HepG2 (cell line): ENCODE measurements around the gene PXMP4. TPM values are rescaled to one million over a fixed set of nuclear protein-coding genes. Genes with fewer than 3 reads are reported as not detected.

Experiments used
- AGO1 ChIP-seq: fragments of 200-400 bp; formaldehyde crosslinking; IDR thresholded peaks from 2 replicates; pipeline ENCODE4 v1.6.1; 2017; ENCODE audit warnings: mild to moderate bottlenecking, low read depth, low read length, moderate library complexity; ENCODE audit not compliant: poor library complexity, severe bottlenecking
- E2F2 ChIP-seq: sonication (generic); formaldehyde crosslinking; IDR thresholded peaks from 2 replicates; pipeline ENCODE4 v1.4.0; 2020; ENCODE audit warnings: missing genetic modification reagents, borderline replicate concordance
- FOXA1 ChIP-seq, 2 experiments: fragments of 450-650 bp in 1 of 2; sonication (generic) in 1 of 2; formaldehyde crosslinking in 1 of 2; IDR thresholded peaks; 2 replicates each; pipeline versions ENCODE4 v1.4.0 to v1.6.1; 2016 to 2020; ENCODE audit warnings: missing genetic modification reagents in 1 of 2
- GABPB1 ChIP-seq: IDR thresholded peaks from 2 replicates; pipeline ENCODE4 v1.6.1; 2016; ENCODE audit warnings: mild to moderate bottlenecking, missing genetic modification reagents, moderate library complexity, missing compliant biosample characterization
- HDAC2 ChIP-seq: sonication (generic); formaldehyde crosslinking; IDR thresholded peaks from 2 replicates; pipeline ENCODE4 v1.4.0; 2020; ENCODE audit warnings: missing genetic modification reagents
- JUNB ChIP-seq: sonication (generic); formaldehyde crosslinking; IDR thresholded peaks from 2 replicates; pipeline ENCODE4 v1.8.0; 2022; ENCODE audit warnings: missing genetic modification reagents, mild to moderate bottlenecking, borderline replicate concordance
- KAT8 ChIP-seq: IDR thresholded peaks from 2 replicates; pipeline ENCODE4 v1.6.1; 2016; ENCODE audit warnings: missing genetic modification reagents, missing compliant biosample characterization
- KDM6A ChIP-seq: IDR thresholded peaks from 2 replicates; pipeline ENCODE4 v1.6.1; 2016; ENCODE audit warnings: low read depth
- KLF16 ChIP-seq, 2 experiments: sonication (generic) in 1 of 2; formaldehyde crosslinking in 1 of 2; IDR thresholded peaks; 2 replicates each; pipeline versions ENCODE4 v1.6.1 to v1.8.0; 2016 to 2023; ENCODE audit warnings: missing genetic modification reagents in 2 of 2, missing compliant biosample characterization in 1 of 2
- KMT2A ChIP-seq: sonication (generic); formaldehyde crosslinking; IDR thresholded peaks from 2 replicates; pipeline ENCODE4 v1.4.0; 2020; ENCODE audit warnings: missing genetic modification reagents
- NCOA5 ChIP-seq: sonication (generic); formaldehyde crosslinking; IDR thresholded peaks from 2 replicates; pipeline ENCODE4 v1.4.0; 2020; ENCODE audit warnings: missing genetic modification reagents
- NR2C2 ChIP-seq: sonication (generic); formaldehyde crosslinking; IDR thresholded peaks from 2 replicates; pipeline ENCODE4 v1.4.0; 2020; ENCODE audit warnings: missing genetic modification reagents, mild to moderate bottlenecking, moderate library complexity, borderline replicate concordance
- PHF8 ChIP-seq: sonication (generic); formaldehyde crosslinking; IDR thresholded peaks from 2 replicates; pipeline ENCODE4 v1.5.0; 2020; ENCODE audit warnings: missing genetic modification reagents
- POLR2AphosphoS2 ChIP-seq: IDR thresholded peaks from 2 replicates; pipeline ENCODE4 v1.6.1; 2011; ENCODE audit warnings: low read depth, low read length, improper control_type of control experiment
- SP4 ChIP-seq: sonication (generic); formaldehyde crosslinking; IDR thresholded peaks from 2 replicates; pipeline ENCODE4 v1.8.1; 2023; ENCODE audit warnings: mild to moderate bottlenecking, missing genetic modification reagents
- TFDP1 ChIP-seq: IDR thresholded peaks from 2 replicates; pipeline ENCODE4 v1.6.1; 2016; ENCODE audit warnings: missing compliant biosample characterization, missing genetic modification reagents, borderline replicate concordance
- ZBTB46 ChIP-seq: sonication (generic); formaldehyde crosslinking; IDR thresholded peaks from 2 replicates; pipeline ENCODE4 v1.4.0; 2020; ENCODE audit warnings: mild to moderate bottlenecking, missing genetic modification reagents, borderline replicate concordance
- ZFX ChIP-seq: sonication (generic); formaldehyde crosslinking; IDR thresholded peaks from 2 replicates; pipeline ENCODE4 v1.4.0; 2020; ENCODE audit warnings: mild to moderate bottlenecking, low read depth, missing genetic modification reagents, moderate library complexity
- ZNF230 ChIP-seq: sonication (generic); formaldehyde crosslinking; IDR thresholded peaks from 2 replicates; pipeline ENCODE4 v1.4.0; 2020; ENCODE audit warnings: mild to moderate bottlenecking, missing genetic modification reagents
- ZNF3 ChIP-seq: IDR thresholded peaks from 2 replicates; pipeline ENCODE4 v1.7.0; 2017; ENCODE audit warnings: inconsistent platforms
- ZNF326 ChIP-seq: sonication (generic); formaldehyde crosslinking; IDR thresholded peaks from 2 replicates; pipeline ENCODE4 v1.4.0; 2020; ENCODE audit warnings: missing genetic modification reagents, borderline replicate concordance
- ZNF354B ChIP-seq: sonication (generic); formaldehyde crosslinking; IDR thresholded peaks from 2 replicates; pipeline ENCODE4 v1.8.0; 2022; ENCODE audit warnings: mild to moderate bottlenecking, missing genetic modification reagents
- ZNF720 ChIP-seq: sonication (generic); formaldehyde crosslinking; IDR thresholded peaks from 2 replicates; pipeline ENCODE4 v1.4.0; 2020; ENCODE audit warnings: missing genetic modification reagents
- ZNF781 ChIP-seq: sonication (generic); formaldehyde crosslinking; IDR thresholded peaks from 2 replicates; pipeline ENCODE4 v1.5.1; 2020; ENCODE audit warnings: borderline replicate concordance, mild to moderate bottlenecking, missing genetic modification reagents; ENCODE audit errors: not compliant biosample characterization
- polyA plus RNA-seq, 8 experiments: library from polyadenylated mRNA; depleted of rRNA in 3 of 8; stranded (reverse) in 7 of 8; unstranded in 1 of 8; fragments of >200 nt; fragmentation: Illumina TruSeq in 4 of 8; extraction: Trizol in 4 of 8; gene quantifications; 2 replicates each; pipeline versions ENCODE4 v1.2.1 to v1.2.3, GENCODE V29; 2011 to 2016; ENCODE audit warnings: low read depth in 4 of 8, missing spikeins in 1 of 8, mixed read lengths in 1 of 8; ENCODE audit not compliant: insufficient read depth in 1 of 8
- total RNA-seq, 5 experiments: library from RNA; depleted of rRNA; stranded (reverse); fragments of >200 nt; fragmentation: Illumina TruSeq; extraction: Trizol; gene quantifications; 2 replicates each; pipeline ENCODE4 v1.2.3, GENCODE V29; 2016; ENCODE audit warnings: low read depth in 1 of 5
- TF ChIP-seq, protein P1 (sequence below): sonication (generic); formaldehyde crosslinking; IDR thresholded peaks from 2 replicates; pipeline ENCODE4 v1.8.0; 2023; ENCODE audit warnings: mild to moderate bottlenecking, missing genetic modification reagents

The PXMP4 gene
- total and polyA plus RNA-seq, 2 of the 13 experiments (the other 11 are each of a cell fraction or from before 2014, with no cell fraction given): not detected

DNA sequence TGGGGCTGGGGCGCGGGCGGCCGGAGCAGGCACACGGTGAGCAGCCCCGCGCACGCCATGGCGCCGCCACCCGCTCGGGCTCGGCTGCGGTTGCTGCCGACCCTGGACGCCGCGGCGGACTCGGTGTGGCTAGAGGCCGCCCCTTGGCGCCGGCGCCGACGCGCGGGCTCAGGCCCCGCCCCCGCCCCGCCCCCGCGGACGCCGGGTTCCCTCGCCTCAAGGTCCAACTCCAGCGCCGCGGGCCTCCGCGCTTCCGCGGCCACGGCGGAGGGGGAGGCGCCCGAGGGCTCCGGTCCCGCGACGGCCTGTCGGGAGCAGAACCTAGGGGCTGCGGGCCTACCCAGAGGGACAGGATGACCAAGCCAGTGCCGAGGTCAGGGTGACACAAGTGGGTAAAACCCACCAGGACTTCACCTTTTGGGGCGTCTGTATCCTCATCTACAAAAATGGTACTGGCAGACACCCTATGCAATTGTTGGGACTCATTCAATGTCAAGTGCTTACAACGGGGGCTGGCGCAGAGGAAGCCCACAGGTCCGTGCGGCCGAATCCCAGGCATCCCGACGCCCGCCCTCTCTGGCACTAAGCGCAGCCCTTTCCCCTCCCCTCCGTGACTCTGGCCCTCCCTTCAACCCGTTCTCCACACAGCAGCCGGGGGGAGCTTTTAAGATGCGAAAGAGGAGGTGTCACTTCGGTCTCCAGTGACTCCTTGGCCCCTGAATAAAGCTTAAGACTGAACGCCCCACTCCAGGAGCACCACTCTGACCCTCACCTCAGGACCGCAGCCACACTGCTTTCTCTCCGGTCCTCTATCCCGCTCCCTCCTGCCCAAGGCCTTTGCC lies 45.6 kb downstream of the PXMP4 start, which contains the start of gene NECAB3 (continued):
- TF ChIP-seq, protein P1, sequence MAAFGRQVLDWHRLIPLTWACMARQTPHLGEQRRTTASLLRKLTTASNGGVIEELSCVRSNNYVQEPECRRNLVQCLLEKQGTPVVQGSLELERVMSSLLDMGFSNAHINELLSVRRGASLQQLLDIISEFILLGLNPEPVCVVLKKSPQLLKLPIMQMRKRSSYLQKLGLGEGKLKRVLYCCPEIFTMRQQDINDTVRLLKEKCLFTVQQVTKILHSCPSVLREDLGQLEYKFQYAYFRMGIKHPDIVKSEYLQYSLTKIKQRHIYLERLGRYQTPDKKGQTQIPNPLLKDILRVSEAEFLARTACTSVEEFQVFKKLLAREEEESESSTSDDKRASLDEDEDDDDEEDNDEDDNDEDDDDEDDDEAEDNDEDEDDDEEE (CRISPR knock-in tag): peak; percentile 77; the same call in 1 of the 2 replicates
- TF ChIP-seq ZBTB46 (CRISPR knock-in tag) (peak; percentile 96), SP4 (CRISPR knock-in tag) (peak; percentile 86), KAT8 (peak; percentile 84), ZFX (peak; percentile 94), E2F2 (CRISPR knock-in tag) (peak; percentile 70), ZNF230 (CRISPR knock-in tag) (peak; percentile 66), JUNB (CRISPR knock-in tag) (no peak), ZNF354B (CRISPR knock-in tag) (no peak), AGO1 (peak; percentile 58), ZNF720 (CRISPR knock-in tag) (peak; percentile 86; the same call in 1 of the 2 replicates), PHF8 (peak; percentile 85), ZNF326 (no peak), TFDP1 (CRISPR knock-in tag) (peak; percentile 64; the same call in 1 of the 2 replicates), NR2C2 (CRISPR knock-in tag) (peak; percentile 74), ZNF3 (CRISPR knock-in tag) (no peak), HDAC2 (peak; percentile 50; the same call in 1 of the 2 replicates), KLF16 (CRISPR knock-in tag; IDR thresholded peaks at IDR 0.05) (peak in 1 of 2 experiments; percentile 71; a peak in 2 of 4 replicates), KDM6A (CRISPR knock-in tag) (no peak), GABPB1 (CRISPR knock-in tag) (peak; percentile 87), KMT2A (peak; percentile 17; the same call in 1 of the 2 replicates), NCOA5 (CRISPR knock-in tag) (0 out of 2 replicates have a peak, but pooled peaks have one; percentile 38), ZNF781 (peak; percentile 35), POLR2AphosphoS2 (no peak), FOXA1 (IDR thresholded peaks at IDR 0.05) (no peak), FOXA1 (CRISPR knock-in tag; IDR thresholded peaks at IDR 0.05) (no peak)
